ENCODE results near the gene VCX3A. TPM values are rescaled to one million over a fixed set of nuclear protein-coding genes. Genes with fewer than 3 reads are reported as not detected.

Gene VCX3A
- total RNA-seq, 2 experiments from 2014 or later = not detected

GRCh38 chrX:6505960-6506359 lies 29.0 kb downstream of the VCX3A start:
- CTCF ChIA-PET = no interaction called here
- Mint-ChIP-seq H3K36me3 (ENCODE audit: low read depth) (no peaks in the 10 kb centered on the region), H3K27ac (no peak overlapping the region), H3K9me3 (peaks cover 3% of the 10 kb centered on the region), H3K4me1 (ENCODE audit: low read depth) (no peaks in the 10 kb centered on the region), H3K27me3 (no peaks in the 10 kb centered on the region), H3K4me3 (no peak overlapping the region)
- H3K9me3 ChIP-seq (ENCODE audit: control insufficient read depth in 1 of 2, insufficient read depth in 1 of 2, low read length in 2 of 2) = no peaks in the 10 kb centered on the region
- H3K27ac ChIP-seq (ENCODE audit: low read depth in 1 of 2, low read length in 2 of 2) = no peak overlapping the region
- no peaks in the 10 kb centered on the region for H3K4me1 ChIP-seq (ENCODE audit: insufficient read depth, low read length)
- H3K4me3 ChIP-seq (ENCODE audit: low read length) = no peak overlapping the region
- no peaks in the 10 kb centered on the region for H3K36me3 ChIP-seq (ENCODE audit: insufficient read depth, low read length)
- POLR2A ChIA-PET = no interaction called here
- no peaks in the 10 kb centered on the region for H3K27me3 ChIP-seq (ENCODE audit: control insufficient read depth in 1 of 2, insufficient read depth in 2 of 2, low read length in 2 of 2)
- intact Hi-C loops (cut with DNase I, micrococcal nuclease) = no loop called here
- TF ChIP-seq CTCF (IDR thresholded peaks at IDR 0.05) = no peak
- ATAC-seq (ENCODE audit: poor library complexity) = no peak
- no peak for DNase-seq

DNA sequence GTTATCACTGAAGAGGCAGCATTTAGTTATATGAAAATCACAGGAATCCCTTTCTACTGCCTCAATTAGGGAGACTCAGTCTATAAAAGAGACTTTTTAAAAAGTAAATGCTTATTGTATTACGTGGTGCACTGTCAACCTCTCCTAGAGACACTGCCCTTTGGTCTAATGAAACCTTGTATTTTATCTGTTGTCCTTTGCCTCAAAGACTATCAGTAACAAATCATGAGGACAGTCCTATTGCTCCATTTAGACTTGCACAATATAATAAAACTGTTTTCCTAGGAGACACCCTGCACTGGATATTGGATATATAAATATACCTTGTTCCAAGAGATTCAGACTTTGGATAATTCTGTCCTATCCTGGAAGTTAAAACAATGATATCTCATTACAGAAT lies 34.2 kb downstream of the VCX3A start:
- no peaks in the 10 kb centered on the region for H3K36me3 Mint-ChIP-seq (ENCODE audit: low read depth)
- Histone ChIP-seq H3K4me1 (ENCODE audit: insufficient read depth, low read length) (no peaks in the 10 kb centered on the region), H3K36me3 (ENCODE audit: insufficient read depth, low read length) (no peaks in the 10 kb centered on the region), H3K27me3 (ENCODE audit: control insufficient read depth in 1 of 2, insufficient read depth in 2 of 2, low read length in 2 of 2) (no peaks in the 10 kb centered on the region), H3K9me3 (ENCODE audit: control insufficient read depth in 1 of 2, insufficient read depth in 1 of 2, low read length in 2 of 2) (no peaks in the 10 kb centered on the region), H3K4me3 (ENCODE audit: low read length) (no peak overlapping the region), H3K27ac (ENCODE audit: low read depth in 1 of 2, low read length in 2 of 2) (no peak overlapping the region)
- intact Hi-C loops (cut with DNase I, micrococcal nuclease) = no loop called here
- no peak for TF ChIP-seq CTCF (IDR thresholded peaks at IDR 0.05)
- CTCF ChIA-PET = no interaction called here
- POLR2A ChIA-PET = no interaction called here
- ATAC-seq (ENCODE audit: poor library complexity) = no peak
- no peaks in the 10 kb centered on the region for H3K9me3 Mint-ChIP-seq
- no peak overlapping the region for H3K27ac Mint-ChIP-seq
- H3K4me1 Mint-ChIP-seq (ENCODE audit: low read depth) = no peaks in the 10 kb centered on the region
- no peak for DNase-seq
- H3K27me3 Mint-ChIP-seq = no peaks in the 10 kb centered on the region
- no peak overlapping the region for H3K4me3 Mint-ChIP-seq

GRCh38 chrX:6498324-6498723 lies 36.6 kb downstream of the VCX3A start:
- ATAC-seq (ENCODE audit: poor library complexity) = no peak
- no peak for TF ChIP-seq CTCF (IDR thresholded peaks at IDR 0.05)
- Mint-ChIP-seq H3K4me1 (ENCODE audit: low read depth) (no peaks in the 10 kb centered on the region), H3K9me3 (peaks cover 2% of the 10 kb centered on the region), H3K27ac (no peak overlapping the region), H3K36me3 (ENCODE audit: low read depth) (no peaks in the 10 kb centered on the region), H3K27me3 (no peaks in the 10 kb centered on the region), H3K4me3 (no peak overlapping the region)
- no peaks in the 10 kb centered on the region for H3K4me1 ChIP-seq (ENCODE audit: insufficient read depth, low read length)
- no peaks in the 10 kb centered on the region for H3K9me3 ChIP-seq (ENCODE audit: control insufficient read depth in 1 of 2, insufficient read depth in 1 of 2, low read length in 2 of 2)
- ChIA-PET POLR2A (no interaction called here), CTCF (no interaction called here)
- no peak for DNase-seq
- no peaks in the 10 kb centered on the region for H3K27me3 ChIP-seq (ENCODE audit: control insufficient read depth in 1 of 2, insufficient read depth in 2 of 2, low read length in 2 of 2)
- no peak overlapping the region for H3K4me3 ChIP-seq (ENCODE audit: low read length)
- intact Hi-C loops (cut with DNase I, micrococcal nuclease) = no loop called here
- no peaks in the 10 kb centered on the region for H3K36me3 ChIP-seq (ENCODE audit: insufficient read depth, low read length)
- H3K27ac ChIP-seq (ENCODE audit: low read depth in 1 of 2, low read length in 2 of 2) = no peak overlapping the region
